ENCODE data around the gene TMEM255B. TPM values are rescaled to one million over a fixed set of nuclear protein-coding genes. Genes with fewer than 3 reads are reported as not detected.
"Not testable (repeated sequence)": the region's sequence is repeated elsewhere in the genome, so short reads cannot be mapped to it uniquely, and the experiment has no call there.

TMEM255B gene
- total RNA-seq, 1 donor from 2014 or later, result 2.0 TPM

DNA sequence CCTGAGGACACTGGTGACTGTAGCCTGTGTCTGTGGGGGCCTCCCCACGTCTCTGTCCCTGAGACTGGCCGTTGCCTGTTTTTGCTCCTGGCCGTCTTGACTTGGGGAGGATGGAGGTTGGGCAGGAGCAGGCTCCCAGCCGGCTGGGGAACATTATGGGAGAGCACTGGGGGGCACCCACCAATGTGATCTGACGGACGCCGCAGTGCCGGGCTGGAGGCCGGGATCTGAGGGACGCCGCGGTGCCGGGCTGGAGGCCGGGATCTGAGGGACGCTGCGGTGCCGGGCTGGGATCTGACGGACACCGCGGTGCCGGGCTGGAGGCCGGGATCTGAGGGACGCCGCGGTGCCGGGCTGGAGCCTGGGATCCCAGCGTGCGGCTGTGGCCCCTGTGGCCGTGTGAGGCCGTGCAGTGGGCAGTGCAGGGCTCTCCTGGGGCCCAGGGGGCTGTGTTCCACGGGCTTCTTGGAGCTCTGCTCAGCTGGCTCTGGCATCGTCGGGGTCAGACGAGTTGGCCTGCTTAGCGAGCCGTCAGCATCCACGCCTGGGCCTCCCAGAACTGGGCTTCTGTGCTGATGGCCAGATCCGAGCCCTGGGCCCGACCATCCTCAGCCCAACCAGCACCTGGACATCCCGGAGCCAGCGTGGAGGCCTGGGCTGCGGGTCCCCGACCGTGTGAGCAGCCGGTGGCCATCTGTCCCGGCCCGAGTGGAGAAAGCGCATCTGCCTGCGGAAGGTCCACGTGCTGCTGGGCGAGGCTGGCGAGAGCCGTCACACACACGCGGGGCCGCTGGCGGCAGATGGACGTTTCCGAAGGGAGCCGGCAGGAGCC lies 59.0 kb downstream of the TMEM255B start:
- no peak for DNase-seq
- Mint-ChIP-seq H3K4me3 (no peak overlapping the region), H3K4me1 (peaks cover 17% of the 10 kb centered on the region), H3K36me3 (ENCODE audit: low read depth) (peaks cover 17% of the 10 kb centered on the region), H3K9me3 (no peaks in the 10 kb centered on the region), H3K27ac (no peak overlapping the region), H3K27me3 (no peaks in the 10 kb centered on the region)
- intact Hi-C loops (cut with micrococcal nuclease), result loop anchor here (1.0 to 5.0 kb wide), 2 partner anchors 84 to 408 kb away; no protein-coding TSS in a partner anchor

- Mint-ChIP-seq H3K36me3 (ENCODE audit: low read depth) (peaks cover 17% of the 10 kb centered on the region), H3K27ac (no peak overlapping the region), H3K27me3 (no peaks in the 10 kb centered on the region), H3K4me3 (no peak overlapping the region), H3K4me1 (peaks cover 17% of the 10 kb centered on the region), H3K9me3 (no peaks in the 10 kb centered on the region)
- intact Hi-C loops (cut with micrococcal nuclease), result loop anchor here (5.0 kb wide), 1 partner anchor 84 kb away; no protein-coding TSS in a partner anchor
- no peak for DNase-seq
Measured at GRCh38 chr13:113818700-113819295, 59.8 kb downstream of the TMEM255B start.

DNA sequence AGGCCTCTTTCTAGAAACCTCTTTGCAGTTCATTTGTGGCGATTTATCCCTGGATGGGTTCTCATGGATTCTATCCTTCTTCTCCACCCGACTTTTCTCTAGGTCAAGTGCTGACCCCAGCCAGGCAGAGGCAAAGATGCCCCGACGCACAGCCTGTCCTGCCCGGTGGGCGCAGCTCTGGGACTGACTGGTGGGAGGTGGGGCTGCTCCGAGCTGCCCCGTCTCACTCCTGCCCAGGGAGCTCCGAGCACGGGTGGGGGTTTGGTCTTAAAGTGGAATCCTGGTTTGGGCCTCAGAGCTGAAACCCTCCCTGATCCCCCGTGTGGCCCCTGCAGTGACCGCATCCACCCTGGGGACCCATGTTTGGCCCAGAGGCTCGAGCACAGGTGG lies 60.3 kb downstream of the TMEM255B start:
- H3K36me3 Mint-ChIP-seq (ENCODE audit: low read depth), result peaks cover 17% of the 10 kb centered on the region
- no peaks in the 10 kb centered on the region for H3K27me3 Mint-ChIP-seq
- no peak for DNase-seq
- H3K9me3 Mint-ChIP-seq, result no peaks in the 10 kb centered on the region
- no peak overlapping the region for H3K27ac Mint-ChIP-seq
- H3K4me1 Mint-ChIP-seq, result peaks cover 17% of the 10 kb centered on the region
- H3K4me3 Mint-ChIP-seq, result no peak overlapping the region
- intact Hi-C loops (cut with micrococcal nuclease), result loop anchor here (5.0 kb wide), 1 partner anchor 83 kb away; no protein-coding TSS in a partner anchor

- Mint-ChIP-seq H3K4me3 (no peak overlapping the region), H3K4me1 (peaks cover 17% of the 10 kb centered on the region), H3K27me3 (no peaks in the 10 kb centered on the region), H3K9me3 (no peaks in the 10 kb centered on the region), H3K27ac (no peak overlapping the region), H3K36me3 (ENCODE audit: low read depth) (peaks cover 17% of the 10 kb centered on the region)
- intact Hi-C loops (cut with micrococcal nuclease), result loop anchor here (5.0 kb wide), 1 partner anchor 82 kb away; no protein-coding TSS in a partner anchor
- no peak for DNase-seq
Measured at GRCh38 chr13:113819731-113820715, 61.0 kb downstream of the TMEM255B start.

DNA sequence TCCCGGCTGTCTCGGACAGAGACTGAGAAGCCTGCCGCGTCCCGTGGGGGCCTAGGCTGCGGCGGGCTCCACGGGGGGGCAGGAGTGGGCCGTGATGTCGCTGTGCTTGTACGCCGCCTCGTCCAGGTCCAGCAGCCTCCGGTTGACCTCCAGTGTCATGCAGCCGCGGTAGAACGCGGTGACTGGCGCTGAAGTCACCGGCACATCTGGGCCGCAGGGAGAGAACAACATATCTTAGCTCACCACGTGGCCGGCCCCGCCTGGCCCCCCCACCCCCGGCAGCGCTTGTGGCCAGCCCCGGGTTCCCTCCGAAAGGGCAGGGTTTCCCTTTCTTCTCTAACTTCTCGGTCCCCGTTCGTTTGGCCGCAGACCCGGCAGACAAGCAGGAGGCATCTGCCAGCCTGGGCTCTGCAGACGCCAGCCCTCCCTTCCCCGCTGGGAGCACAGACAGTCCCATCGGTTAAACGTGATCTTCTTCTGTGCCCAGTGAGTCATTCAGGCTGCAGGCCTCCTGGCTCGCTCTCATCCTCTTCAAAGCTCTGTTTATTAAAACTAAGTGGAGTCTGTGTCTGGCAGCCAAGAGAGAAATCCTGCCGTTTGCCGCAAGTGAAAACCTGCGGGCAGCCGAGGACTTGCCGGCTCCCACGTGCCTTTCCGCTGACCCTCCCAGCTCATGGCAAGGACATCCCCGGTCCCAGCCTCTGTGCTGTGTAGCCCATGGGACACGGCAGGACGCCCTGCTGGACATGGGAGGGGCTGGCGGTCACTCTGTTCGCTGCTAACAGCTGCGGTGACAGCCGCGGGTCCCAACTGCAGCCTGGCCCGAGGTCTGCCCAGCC lies 62.0 kb downstream of the TMEM255B start:
- Mint-ChIP-seq H3K27me3 (no peaks in the 10 kb centered on the region), H3K36me3 (ENCODE audit: low read depth) (peaks cover 12% of the 10 kb centered on the region), H3K4me3 (no peak overlapping the region), H3K4me1 (peaks cover 11% of the 10 kb centered on the region), H3K9me3 (no peaks in the 10 kb centered on the region), H3K27ac (no peak overlapping the region)
- DNase-seq, result no peak
- intact Hi-C loops (cut with micrococcal nuclease), result no loop called here

- Mint-ChIP-seq H3K36me3 (ENCODE audit: low read depth) (peaks cover 7% of the 10 kb centered on the region), H3K9me3 (no peaks in the 10 kb centered on the region), H3K4me3 (no peak overlapping the region), H3K27ac (no peak overlapping the region), H3K27me3 (no peaks in the 10 kb centered on the region), H3K4me1 (peaks cover 5% of the 10 kb centered on the region)
- intact Hi-C loops (cut with micrococcal nuclease), result no loop called here
- no peak for DNase-seq
Measured at GRCh38 chr13:113821847-113822246, 62.8 kb downstream of the TMEM255B start.

DNA sequence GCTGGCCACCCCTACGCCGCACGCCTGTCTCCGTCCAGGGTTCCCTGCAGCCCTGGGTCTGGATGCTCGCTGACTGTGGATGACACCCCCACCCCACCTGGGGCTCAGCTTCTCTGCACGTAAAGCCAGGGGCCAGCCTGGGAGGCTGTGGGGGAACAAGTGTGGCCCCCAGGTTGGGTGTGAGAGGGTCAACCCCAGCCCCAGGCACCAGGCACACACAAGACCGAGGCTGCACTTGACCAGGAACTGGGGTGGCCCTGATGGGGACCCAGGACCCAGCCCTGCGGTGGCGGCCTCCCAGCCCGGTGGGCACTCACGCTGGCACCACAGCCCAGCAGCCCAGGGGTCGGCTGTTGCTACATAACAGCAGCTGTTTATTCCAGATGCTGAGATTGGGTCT lies 63.2 kb downstream of the TMEM255B start:
- Mint-ChIP-seq H3K4me1 (peaks cover 2% of the 10 kb centered on the region), H3K9me3 (no peaks in the 10 kb centered on the region), H3K36me3 (ENCODE audit: low read depth) (peaks cover 5% of the 10 kb centered on the region), H3K27me3 (no peaks in the 10 kb centered on the region), H3K27ac (no peak overlapping the region), H3K4me3 (no peak overlapping the region)
- DNase-seq, result no peak
- intact Hi-C loops (cut with micrococcal nuclease), result no loop called here

DNA sequence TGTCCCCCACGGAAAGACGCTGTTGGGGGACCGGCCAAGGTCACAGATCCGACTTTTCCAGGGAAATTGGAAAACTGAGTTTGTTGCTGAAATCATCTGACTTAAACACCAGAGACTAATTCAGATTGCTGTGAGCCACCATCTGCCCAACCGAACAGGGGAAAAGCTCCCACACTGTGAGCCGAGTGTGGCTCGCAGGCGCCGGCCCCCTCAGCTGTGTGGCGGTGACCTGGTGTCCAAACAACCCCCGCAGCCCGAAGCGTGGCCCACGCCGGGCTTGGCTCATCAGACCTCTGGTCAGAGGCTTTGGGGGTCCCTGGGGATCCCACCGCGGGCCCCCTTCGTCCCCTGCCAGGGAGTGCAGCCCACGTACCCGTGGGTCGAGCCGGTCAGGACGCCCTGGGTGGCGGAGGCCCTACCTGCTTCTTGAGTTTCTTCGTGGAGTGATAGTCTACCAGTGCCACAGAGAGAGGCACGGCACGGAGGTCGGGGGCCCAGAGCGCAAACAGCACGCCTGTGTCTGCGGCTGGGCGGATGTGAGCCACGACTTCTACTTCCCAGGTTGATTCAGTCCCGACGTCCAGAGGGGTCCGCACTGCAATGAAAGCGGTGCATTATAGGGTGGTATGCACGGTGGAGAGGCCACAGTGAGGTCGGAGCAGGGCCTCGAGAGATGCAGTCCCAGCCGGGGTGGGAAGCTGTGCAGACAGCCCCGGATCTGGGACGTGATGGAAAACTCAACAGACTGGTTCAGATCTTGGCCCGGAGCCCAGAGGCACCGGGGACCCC lies 64.1 kb downstream of the TMEM255B start:
- intact Hi-C loops (cut with micrococcal nuclease), result no loop called here
- Mint-ChIP-seq H3K4me1 (no peaks in the 10 kb centered on the region), H3K36me3 (ENCODE audit: low read depth) (peaks cover 6% of the 10 kb centered on the region), H3K27ac (no peak overlapping the region), H3K9me3 (no peaks in the 10 kb centered on the region), H3K4me3 (no peak overlapping the region), H3K27me3 (no peaks in the 10 kb centered on the region)
- no peak for DNase-seq

DNA sequence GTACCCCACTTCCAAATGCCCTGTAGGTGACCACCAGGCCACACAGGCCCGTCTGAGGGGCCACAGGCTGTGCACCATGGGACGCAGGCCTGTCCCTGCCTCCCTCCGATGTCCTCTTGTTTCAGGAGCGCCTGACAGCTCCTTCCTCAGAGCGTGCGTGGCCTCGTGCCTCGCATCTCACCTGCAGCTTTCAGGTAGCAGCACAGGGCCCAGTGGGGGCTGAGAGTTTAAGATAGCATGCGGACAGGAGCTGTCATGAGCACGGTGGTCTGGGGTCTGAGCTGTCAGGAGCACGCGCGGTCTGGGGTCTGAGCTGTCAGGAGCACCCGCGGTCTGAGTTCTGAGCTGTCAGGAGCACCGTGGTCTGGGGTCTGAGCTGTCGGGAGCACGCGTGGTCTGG lies 64.7 kb downstream of the TMEM255B start:
- H3K4me1 Mint-ChIP-seq, result no peaks in the 10 kb centered on the region
- no peaks in the 10 kb centered on the region for H3K27me3 Mint-ChIP-seq
- peaks cover 6% of the 10 kb centered on the region for H3K36me3 Mint-ChIP-seq (ENCODE audit: low read depth)
- intact Hi-C loops (cut with micrococcal nuclease), result no loop called here
- H3K9me3 Mint-ChIP-seq, result no peaks in the 10 kb centered on the region
- no peak overlapping the region for H3K4me3 Mint-ChIP-seq
- no peak for DNase-seq
- H3K27ac Mint-ChIP-seq, result no peak overlapping the region

DNA sequence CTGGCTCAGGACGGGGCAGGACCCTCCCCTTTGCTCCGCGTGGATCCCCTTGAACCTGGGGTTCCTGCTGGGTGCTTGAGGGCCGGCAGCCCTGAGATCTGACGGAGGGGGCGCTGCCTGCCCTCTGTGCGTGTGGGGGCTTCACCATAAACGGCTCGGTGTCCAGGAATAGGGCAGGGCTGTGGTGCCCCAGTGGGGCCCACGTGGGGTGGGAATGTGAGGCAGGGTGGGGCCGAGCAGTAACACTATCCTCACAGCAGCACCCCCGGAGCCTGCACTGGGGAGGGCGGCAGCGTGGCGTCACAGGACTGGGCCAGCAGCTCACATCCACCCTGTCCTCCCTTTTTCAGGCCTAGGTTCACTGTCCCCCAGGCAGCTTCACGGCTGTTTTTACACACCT lies 66.8 kb downstream of the TMEM255B start:
- no peak overlapping the region for H3K27ac Mint-ChIP-seq
- H3K27me3 Mint-ChIP-seq, result no peaks in the 10 kb centered on the region
- intact Hi-C loops (cut with micrococcal nuclease), result no loop called here
- peaks cover 6% of the 10 kb centered on the region for H3K36me3 Mint-ChIP-seq (ENCODE audit: low read depth)
- no peaks in the 10 kb centered on the region for H3K9me3 Mint-ChIP-seq
- no peak for DNase-seq
- H3K4me1 Mint-ChIP-seq, result no peaks in the 10 kb centered on the region
- no peak overlapping the region for H3K4me3 Mint-ChIP-seq

GRCh38 chr13:113826446-113826845 lies 67.4 kb downstream of the TMEM255B start:
- H3K36me3 Mint-ChIP-seq (ENCODE audit: low read depth); H3K9me3 Mint-ChIP-seq; DNase-seq; H3K27me3 Mint-ChIP-seq; H3K4me3 Mint-ChIP-seq; H3K27ac Mint-ChIP-seq; H3K4me1 Mint-ChIP-seq; intact Hi-C loops (cut with micrococcal nuclease): not testable (repeated sequence)

DNA sequence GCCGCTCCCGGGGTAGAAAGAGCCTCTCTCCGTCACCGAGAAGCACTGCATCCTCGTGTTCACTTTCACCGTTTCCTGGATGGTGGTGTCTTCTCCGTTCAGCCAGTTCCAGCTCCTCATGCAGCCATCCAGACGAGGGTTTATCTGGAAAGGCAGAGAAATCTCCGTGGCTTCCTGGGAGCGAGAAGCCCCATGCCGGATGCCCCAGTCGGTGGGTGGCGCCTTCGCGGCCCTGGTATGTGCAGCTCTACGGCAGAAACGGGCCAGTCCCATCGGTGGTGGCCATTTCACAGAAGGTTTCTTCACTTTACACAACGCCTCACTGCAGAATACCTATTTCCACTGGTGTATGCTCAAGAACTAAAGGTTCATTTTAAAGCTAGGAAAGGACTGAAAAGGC lies 68.0 kb downstream of the TMEM255B start:
- no peaks in the 10 kb centered on the region for H3K9me3 Mint-ChIP-seq
- no peaks in the 10 kb centered on the region for H3K4me1 Mint-ChIP-seq
- peaks cover 3% of the 10 kb centered on the region for H3K36me3 Mint-ChIP-seq (ENCODE audit: low read depth)
- H3K4me3 Mint-ChIP-seq, result no peak overlapping the region
- no peak for DNase-seq
- H3K27ac Mint-ChIP-seq, result no peak overlapping the region
- intact Hi-C loops (cut with micrococcal nuclease), result no loop called here
- no peaks in the 10 kb centered on the region for H3K27me3 Mint-ChIP-seq

Data from activated CD4-positive, alpha-beta T cell treated with anti-CD3 and anti-CD28 coated beads, Interleukin-2, amount 10 ng/mL, durations not matched to agents 24 days and 14 days (primary cell).